NOMO-1 treated with DMSO at 0.1 percent for 48 hours (cell line): Measurements from ENCODE around the gene PRKG2.

Experiments used
- DNase-seq: peaks from one replicate; lab custom pipeline; 2025; ENCODE audit not compliant: unreplicated experiment; lab: John Stamatoyannopoulos, UW

Gene PRKG2

DNA sequence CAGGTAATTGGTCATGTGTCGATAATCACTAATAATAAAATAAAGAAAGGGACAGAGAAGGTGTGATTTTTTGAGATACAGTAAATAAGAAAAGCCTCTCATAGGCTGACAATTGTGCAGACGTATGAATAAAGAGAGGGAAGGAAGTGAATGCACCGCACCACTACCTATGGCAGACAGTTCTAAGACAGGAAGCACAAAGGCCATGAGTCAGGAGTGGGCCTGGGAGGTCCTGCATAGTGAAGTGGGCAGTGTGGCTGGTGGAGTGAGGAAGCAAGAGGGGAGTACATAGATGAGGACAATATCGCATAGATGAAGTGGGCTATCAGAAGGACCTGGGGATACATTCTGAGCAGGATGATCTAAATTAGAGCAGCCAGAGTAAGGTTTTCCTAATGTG, 108.9 kb downstream of the PRKG2 start:
- DNase-seq, result no peak

DNA sequence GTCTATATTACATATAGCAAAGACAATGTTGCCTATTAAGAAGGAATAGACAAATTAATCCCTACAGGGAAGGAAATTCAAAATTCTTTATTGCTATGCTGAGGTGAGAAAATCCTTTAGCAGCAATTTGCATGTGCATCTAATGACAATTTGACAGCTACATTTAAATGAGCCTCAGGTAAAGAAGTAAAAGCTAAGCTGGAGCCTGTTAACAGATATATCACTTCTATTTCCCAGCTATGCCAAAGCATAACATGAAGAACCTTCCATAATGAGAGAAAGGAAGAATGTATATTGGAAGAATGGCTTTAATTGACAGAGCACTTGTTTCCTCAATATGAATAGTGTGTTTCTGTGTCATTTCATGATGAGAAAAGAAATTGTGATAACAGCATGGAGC, 112.9 kb downstream of the PRKG2 start:
- no peak for DNase-seq

DNA sequence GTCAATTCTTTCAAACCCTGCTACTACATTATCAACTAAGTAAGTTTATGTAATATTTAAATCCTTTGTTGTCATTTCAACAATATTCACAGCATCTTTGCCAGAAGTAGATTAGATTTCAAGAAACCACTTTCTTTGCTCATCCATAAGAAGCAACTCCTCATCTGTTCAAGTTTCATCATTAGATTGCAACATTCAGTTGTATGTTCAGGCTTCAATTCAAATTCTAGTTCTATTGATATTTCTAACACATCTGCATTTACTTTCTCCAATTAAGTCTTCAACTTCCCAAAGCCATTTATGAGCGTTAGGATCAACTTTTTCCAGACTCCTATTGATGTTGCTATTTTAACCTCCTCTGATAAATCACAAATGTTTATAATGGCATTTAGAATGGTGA, 118.5 kb downstream of the PRKG2 start:
- no peak for DNase-seq

DNA sequence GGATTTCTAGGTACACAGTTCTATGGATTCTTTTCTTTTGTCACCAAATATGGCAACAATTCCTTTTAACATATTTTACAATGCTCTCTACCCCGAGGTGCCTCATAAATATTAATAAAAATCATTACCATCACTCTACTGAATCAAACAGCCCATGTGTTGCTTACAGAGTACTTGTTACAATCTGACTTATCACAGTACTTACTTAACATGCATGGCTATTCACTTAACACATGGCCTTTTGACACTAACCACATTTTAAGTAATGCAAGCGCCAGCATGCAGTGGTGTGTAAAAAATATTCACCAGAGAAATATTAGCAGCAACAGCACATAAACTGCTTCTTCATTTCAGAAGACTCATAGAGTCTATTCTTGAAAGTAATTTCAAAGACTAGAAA, 119.6 kb downstream of the PRKG2 start:
- DNase-seq, result no peak

DNA sequence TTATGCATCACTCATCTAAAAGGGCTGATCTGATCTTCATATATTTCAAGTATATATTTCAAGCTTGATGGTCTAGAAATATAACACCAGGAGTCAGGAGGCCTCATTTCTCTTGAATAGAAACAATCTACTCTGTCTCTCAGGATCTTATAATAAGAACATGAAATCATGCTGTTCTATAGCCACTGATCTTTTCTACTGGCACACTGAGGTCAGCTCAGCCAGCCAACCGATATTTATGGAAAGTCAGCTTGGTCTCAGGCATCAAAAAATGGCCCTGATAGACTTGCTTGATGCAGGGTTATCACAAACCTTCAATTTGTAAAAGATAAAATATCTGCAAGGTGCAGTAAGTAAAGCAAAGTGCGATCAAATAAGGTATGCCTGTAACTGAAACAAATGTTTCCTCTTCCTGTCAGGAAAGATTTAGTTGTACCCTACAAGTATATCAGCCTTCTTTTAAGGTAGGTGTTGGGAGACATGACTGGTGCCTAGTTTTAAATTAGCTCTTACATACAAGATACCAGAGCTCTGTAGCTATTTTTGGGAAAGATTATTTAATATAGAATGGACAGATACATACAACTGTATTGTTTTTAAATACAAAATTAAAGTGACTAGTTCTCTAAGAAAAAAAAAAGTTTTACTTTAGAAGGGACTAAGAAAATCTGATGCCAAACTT, 121.2 kb downstream of the PRKG2 start:
- DNase-seq, result no peak

DNA sequence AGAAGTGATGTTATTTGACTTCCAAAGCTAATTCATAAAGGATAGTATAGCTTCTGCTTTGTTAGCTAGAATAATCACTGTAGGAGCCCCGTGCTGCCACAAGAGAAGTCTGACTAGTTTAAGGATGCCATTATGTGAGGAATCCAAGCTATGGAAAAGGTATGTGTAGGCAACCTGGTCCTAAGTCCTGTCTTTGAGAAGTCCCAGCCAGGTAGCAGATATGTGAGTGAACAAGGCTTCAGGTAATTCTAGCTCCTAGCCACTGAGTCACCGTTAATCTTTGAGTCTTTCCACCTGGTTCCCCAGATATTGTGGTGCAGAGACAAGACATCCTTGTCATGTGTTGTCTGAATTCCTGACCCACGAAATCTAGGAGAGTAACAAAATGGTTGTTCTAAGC, 129.0 kb downstream of the PRKG2 start:
- DNase-seq, result no peak

DNA sequence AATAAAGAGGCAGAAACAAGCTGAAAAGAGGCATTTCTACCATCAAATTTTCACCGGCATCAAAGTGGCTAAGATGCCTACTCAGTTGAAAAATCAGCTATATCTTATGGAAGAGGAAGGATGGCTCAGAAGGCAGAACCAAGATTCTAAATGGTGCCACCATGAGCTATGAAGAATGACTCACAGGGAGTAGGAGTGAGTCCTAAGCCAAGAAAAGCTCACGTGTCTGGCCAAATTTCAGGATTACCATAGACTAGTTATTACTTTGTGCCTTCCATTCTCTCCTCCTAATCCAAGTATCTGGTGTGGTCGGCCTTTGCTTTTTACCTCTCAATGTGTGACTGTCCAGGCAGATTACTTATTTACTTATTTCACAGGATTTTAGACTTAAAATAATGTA, 129.7 kb downstream of the PRKG2 start:
- no peak for DNase-seq

DNA sequence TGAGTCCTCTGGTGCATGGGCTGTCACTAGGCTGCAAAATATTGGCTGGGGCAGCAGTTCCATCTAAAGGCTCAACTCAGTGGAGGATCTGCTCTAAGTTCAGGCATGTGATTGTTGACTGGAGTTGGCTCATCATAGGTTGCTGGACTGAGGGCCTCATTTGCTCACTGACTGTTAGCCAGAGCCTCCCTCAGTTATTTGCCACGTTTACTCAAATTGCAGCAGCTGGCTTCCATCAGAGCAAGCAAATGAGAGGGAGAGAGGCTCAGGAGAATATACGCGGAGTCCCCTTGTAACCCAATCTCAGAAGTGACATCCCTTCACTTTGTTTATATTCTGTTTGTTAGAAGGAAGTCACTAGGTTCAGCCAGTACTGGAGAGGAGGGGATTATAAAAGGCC, 130.4 kb downstream of the PRKG2 start:
- no peak for DNase-seq

DNA sequence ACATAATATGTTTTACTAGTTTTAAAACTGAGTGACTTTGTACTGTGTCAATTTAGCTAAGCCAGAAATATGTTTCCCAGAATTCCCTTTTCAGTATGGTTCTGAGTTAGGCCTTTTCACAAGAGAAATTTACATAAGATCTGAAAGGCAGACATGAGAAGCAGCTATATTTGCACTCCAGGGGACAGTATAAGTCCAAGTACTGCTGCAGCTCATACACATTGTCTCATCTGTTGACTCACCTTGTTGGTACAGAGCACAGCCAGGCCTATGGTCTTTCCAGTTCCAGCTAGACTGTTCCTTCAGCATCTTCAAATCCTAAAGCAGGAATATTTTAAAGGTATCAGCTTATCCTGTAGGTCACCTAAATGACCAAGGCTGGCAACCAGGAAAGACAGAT, 131.0 kb downstream of the PRKG2 start:
- no peak for DNase-seq

DNA sequence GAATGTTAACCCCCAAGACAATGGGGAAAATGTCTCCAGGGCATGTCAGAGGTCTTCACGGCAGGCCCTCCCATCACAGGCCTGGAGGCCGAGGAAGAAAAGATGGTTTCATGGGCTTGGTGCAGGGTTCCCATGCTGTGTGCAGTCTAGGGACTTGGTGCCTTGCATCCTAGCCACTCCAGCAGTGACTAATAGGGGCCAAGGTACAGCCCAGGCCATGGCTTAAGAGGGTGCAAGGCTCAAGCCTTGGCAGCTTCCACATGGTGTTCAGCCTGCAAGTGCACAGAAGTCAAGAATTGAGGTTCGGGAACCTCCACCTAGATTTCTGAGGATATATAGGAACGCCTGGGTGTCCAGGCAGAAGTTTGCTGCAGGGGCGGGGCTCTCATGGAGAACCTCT, 133.9 kb downstream of the PRKG2 start:
- DNase-seq, result no peak

DNA sequence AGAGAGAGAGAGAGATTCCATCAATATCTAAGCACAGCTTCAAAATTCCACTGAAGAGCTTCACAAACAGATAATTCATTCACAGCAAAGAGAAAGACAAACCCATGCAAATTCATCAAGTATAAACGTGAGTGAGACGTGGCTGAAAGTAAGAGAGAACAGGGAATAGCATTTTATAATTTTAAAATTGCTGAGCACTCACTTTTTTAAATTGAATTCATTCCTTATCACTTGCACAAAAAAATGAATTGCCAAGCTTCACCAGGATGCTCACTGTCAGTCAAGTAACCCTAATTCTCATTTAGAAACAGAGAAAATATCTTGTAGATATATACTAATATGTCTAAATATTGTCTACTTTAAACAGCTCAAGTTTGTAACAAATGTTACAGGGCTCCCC, 144.0 kb downstream of the PRKG2 start:
- DNase-seq, result no peak

DNA sequence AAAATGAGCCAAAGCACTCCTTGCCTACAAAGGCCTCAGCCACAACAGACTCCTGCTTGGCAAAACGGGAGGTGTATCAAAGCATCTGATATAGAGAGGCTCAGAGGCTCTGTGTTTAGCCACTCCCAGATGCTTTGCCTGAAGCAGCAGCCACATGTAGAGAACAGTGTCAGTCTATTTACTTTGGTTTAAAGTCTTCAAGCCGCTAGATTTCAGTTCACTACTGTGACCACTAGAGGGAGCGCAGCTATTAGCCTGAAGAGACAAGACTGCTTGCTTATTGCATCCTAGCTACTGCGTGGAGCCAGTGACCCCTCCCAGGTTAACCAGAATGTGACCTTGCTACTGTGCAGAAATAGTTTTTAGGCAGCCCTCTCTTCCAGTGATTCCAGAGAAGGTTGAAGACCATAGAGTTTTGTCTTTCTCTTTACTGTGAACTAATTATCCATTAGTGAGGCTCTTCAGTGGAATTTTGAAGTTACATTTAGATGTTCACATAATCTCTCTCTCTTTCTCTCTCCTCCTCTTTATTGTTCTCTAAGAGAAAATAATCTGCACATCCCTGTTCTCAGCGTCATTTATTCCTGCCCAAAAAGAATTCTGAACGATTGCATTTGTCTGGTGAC, 145.2 kb downstream of the PRKG2 start:
- DNase-seq, result peak; percentile 65

DNA sequence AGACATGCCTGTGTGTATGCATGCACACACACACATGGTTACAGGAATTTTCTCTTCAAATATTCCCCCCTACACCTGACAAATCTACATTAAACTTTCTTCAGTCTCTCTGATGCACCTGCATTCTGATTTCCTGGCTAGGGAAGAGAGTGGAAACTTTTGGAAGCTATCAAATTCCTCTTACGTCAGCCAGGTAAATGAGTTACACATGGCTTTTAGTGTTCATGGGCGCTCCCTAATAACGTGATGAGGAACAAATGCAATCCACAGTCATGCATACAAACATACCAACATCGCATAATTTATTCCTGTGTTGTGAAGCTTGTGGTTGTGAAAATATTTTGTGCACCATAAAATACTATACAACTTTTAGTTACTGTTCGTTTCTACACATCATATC, 149.6 kb downstream of the PRKG2 start:
- no peak for DNase-seq

DNA sequence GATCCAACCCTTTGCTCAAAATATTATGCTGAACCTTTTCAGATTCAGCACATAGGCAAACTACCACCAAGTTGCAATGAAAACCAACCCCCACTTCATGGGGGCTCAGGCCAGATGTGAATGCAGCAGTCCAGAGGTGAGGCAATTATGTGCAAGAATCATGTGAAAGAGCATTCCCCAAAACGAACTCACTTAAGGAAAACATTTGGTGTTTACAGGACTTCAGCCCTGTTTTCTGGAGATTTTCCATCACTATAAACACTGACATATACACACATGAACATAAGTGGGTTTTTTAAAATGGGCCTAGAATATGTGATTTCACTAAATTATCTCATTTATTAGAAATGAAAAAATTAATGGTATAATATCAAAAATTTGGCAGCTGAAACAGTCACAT, 153.0 kb downstream of the PRKG2 start:
- DNase-seq, result no peak

DNA sequence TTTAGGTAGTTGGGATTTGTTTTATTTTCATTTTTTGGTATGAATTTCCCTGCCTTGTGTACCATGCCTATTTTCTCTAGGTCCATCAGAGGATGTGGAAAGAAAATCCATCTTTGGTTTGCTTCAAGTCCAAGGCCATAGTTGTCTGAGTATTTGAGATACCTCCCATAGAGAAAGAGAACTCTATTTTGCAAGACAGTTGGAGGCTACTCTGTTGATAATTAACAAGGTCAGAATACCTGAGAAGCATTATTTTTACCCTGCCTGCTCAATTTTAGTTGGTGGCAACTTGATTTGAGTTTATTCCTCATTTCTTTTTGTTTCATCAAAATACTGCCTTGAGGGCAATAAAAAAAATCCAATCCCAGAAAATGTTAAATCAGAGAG, 153.7 kb downstream of the PRKG2 start:
- no peak for DNase-seq

DNA sequence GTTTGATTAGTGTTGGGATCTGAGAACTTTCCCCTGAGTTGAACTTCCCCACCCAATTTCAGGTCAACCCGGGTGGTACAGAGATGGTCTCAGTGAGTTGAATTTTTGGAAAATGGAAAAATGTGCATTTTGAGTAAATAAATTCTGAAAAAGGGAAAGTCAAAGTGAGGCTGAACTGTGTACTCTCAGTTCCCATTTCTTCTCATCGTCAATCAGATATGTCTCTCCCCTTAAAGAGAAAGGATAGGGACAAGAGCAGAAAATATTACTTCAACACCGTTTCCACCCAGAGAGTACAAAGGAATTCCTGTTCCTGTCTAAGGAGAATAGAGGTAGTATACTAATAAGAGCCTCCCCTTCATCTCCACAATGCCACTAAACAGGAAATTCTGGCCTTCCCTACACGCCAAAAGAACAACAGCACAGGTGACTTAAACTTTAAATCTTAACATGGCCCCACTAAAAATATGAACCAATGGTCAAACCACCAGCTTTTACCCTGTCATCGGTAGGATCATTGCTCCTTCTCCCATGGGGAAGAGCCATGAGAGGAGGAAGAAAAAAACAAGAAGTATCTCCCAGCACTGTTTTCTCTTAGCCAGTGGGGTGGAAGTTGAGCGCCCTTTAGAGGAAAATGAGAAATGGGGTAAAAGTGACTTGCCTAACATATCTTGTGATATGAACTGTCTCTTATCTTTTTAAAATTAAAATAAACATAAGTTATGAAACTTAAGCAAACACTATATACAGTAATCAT, 154.3 kb downstream of the PRKG2 start:
- DNase-seq, result no peak

DNA sequence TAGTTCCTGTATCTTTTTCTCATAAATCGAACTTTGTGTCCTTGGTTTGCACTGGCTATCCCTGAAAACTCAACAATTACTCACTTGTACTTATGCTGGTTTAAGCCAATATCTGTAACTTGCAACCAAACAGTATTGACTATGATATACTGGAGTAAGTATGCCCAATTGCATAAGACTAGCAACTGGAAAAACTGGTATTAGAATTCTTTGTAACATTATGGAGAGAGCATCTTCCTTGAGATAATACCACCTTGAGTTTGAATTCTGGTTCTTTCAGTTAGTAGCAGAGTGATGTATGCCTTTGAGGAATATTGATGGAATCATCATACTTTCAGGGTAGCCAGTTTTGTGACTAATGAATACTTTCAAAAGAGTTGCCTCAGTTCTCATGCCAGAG, 156.4 kb downstream of the PRKG2 start:
- DNase-seq, result no peak

DNA sequence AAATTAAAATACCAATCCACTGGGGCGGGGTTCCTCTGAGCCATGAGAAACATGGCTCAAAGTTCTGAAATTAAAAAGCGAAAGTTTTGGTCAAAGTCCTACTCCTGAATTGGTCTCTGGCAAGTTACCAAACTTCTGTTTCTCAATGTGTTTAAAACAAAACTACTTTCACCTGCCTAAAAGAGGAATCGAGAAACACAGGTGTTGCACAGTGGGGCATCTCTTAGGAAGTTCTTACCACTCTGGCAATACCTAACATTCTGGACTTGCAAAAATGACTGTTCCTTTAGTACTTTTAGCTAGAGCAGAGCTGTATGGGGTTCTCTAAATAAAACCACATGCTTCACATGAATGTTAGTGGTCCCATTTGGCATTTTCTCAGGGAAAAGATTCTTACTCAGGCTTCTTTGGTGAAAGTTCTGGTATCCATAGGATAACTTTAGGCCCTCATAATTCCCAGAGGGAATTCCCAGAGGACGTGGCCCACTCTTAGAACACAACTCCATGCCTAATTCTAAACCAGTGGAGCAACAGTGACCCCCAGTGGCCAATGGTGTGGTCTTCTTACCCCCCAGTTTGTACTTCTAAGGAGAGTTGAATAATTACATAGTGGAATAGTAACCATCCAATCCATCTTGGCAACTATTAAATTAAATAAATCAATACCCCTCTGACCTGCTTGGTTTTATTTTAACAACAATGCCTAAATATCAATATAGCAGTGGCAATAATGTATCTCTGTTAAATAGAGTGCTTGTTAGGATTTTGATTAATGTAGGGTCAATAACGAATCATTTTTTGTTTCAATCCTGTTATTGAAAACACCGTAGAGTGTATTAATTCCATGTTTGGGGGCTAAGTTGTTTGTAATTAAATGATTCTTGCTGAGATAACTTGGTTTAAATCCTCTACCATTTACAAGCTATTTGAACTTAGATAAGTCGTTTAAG, 162.6 kb downstream of the PRKG2 start:
- DNase-seq, result peak; percentile 10

DNA sequence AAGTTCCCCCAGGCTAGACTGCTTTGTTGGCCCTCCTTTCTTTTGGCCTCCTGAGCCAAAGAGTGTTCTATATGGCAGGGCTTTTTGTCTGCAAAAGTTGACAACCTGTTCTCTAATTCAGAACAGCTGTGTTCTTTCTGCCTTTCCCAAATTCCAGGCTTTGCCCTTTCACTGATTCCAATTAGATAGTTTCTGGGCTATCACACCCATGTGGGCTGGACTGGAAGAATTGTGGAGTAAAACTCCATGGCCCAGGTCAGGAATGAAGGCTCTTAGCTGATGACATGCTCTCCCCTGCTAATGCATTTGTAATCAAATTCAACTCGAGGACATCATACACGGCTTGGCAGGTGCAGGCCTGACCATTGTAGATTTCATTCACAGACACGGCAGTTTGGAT, 165.1 kb downstream of the PRKG2 start:
- DNase-seq, result no peak

DNA sequence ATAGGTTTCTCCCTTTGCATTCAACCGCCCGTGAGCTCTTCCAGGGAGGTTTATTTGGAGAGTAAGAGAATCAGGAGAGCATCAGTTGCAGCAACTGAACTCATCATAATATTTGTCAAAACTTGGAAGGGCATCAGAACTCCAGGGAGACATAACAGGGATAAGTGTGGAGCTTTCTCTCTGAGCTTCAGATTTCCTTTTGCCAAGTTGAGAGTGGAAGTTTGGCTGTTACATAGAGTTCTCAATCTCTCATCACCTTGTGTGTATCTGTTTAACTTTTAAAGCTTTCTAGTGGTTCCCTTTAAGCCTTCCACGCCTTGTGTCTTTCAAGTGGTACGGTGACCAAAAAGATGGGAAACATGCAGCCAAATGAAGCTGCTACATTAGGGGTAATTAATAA, 165.7 kb downstream of the PRKG2 start:
- DNase-seq, result no peak

DNA sequence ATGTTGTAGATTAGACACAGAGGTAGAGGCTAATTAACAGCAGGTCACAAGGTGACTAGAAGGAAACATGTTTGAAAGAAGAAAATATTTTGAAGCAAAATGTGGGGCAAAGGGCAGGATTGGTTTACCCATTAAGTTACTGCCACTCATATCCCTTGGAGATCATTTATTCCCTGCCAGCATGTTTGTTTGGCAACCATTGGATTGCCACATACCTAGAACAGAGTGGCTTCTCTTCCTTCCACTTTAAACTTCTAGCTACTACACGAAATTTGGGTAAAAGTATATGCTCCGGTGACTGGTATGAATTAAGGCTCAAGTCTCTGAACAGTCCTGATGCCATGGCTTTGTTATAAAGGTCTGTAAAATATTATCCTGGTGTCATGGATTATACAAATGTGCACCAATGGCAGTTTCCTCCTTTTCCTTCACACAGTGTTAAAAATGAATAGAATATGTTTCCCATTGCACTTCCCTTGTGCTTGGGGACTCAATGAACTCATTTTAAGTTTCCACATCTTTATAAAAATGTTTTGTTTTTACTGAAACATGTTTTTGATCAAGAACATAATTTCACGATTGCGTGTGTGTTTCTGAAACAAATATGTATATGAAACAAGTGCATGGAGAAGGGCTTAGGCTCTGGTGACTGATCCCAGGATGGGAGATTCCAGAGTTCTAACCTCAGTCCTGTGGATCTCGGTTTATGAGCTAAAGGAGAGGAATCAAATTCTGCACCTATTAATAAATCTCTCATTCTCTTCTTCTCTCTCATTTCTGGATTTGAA, 172.2 kb downstream of the PRKG2 start:
- DNase-seq, result no peak
